ENCODE data around the gene BAK1.

BAK1 gene

DNA sequence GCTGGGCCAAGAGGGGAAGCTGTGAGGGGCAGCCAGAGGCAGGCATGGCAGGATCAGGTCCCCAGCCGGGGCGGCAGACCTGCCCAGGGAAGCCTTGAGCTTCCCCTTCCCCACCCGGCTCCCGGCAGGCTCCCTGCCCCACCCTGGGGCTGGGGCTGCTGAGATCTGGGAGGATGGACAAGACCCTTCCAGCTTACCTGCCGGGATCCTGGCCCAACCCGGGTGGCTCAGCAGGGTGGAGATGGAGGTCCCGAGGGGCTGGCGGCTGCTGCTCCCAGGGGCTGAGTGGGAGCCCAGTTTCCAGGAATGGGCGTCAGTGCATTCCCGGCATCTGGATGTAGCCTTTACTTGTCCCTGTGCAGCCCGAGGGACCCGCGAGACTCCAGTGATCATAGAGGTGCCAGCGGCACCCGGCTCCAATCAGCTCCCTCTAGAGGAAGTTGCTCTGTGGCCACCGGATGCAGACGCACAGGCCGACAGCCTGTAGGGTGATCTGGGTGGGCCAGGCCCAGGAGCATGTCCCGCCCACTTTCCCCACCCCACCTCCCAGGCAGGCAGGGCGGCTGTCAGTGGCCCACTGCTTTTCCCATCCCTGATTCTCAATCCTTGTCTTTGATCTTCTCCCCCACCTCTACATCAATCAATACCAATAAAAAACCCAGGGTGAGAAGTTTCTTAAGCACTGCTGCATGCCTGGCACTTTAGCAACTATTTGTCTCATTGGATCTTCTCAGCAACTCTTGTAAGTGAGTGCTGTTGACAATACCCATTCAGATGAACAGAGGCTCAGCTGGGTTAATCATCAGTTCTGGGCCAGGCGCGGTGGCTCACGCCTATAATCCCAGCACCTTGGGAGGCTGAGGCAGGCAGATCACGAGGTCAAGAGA is at the start of gene BAK1:
Gene BAK1, minus strand, starts transcription at position 449 of the 887 bp plus-strand sequence. CDS start 2,672 bp downstream, outside the sequence.
- DNase-seq (ENCODE audit: low read depth, low spot score), result peak; percentile 96

DNA sequence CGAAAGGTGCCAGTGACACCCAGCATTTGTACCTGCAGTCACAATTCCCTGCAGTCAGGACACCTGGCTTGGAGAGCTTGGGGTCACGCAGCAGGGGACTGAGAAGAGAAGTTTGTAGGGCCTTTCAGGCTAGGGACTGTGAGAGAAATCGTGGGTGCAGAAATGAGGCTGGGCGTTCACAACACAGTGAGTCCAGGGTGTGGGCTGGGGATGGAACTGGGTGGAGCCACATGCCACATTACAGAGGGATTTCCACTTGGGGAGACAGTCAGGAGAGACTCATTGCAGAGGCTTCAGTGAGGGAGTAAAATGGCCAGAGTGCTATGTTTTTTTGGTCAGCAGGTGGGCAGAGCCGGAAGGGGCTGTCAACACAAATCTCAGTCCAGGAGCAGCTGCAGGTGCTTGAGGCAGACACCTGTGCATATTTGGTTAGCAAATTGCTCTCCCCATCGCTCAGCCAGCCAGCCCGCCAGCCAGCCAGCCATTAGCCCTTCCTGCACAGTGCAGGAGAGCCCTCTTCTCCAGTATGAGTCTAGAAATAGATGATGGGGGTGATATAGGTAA is 48.4 kb upstream of the BAK1 start:
- DNase-seq (ENCODE audit: low read depth, low spot score), result no peak

DNA sequence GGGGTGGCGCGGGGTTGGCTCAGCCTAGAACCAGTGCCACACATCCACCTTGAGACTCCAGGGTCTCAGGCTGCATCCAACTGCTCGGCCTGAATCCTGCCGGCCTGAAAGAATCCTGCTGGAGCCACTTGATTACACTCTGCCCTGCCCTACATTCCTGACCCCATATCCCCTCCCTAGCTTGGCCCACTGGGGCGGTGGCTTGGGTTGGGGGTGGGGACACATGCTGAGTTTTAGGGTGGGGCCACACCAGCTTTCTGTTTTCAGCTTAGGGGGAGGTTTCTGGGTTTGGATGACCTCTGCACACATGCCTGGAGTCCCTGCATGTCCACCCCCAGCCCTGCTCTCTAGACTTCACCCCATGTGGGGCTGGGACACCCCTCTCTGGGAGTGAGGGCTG is 47.8 kb upstream of the BAK1 start:
- DNase-seq (ENCODE audit: low read depth, low spot score), result no peak

DNA sequence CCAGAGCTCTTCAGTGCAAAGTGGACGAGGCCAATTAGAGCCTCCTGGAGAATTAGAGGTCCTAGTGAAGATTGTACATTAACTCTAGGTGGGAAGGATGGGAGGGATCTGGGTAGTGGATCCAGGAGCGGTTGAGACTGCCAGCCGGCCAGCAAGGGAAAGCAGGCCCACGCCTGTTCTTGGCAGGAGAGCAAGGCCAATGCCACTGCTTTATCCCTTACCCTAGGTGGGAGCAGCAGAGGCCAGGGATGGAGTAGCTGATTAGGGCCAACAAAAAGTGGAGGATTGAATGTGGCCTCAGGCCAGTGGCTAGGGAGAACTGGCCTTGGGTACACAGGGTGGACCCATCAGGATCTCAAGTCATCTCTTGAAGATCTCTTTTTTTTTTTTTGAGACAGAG is 44.8 kb upstream of the BAK1 start:
- DNase-seq (ENCODE audit: low read depth, low spot score), result no peak

DNA sequence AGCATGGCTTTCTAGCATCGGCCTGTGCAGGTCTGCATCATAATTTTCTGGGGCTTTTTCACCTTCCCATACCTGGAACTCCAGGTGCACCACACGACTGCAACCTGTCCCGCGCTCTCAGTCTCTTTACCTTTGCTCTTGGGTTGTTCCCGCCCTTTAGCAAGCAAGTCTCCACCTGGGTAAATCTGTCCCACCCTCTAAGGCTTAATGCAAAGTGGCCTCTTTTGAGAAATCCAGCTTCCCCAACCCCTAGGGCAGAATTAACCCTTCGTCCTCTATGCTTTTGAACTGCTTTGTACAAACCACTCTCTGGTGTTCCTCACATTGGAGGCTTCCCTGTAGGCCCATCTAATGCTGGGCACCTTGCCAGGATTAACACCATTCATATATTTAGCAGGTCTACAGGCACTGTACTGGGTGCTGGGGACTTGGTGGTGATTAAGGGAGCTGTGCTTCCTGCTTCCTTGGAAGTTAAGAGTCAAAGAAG is 43.9 kb upstream of the BAK1 start:
- DNase-seq (ENCODE audit: low read depth, low spot score), result no peak

DNA sequence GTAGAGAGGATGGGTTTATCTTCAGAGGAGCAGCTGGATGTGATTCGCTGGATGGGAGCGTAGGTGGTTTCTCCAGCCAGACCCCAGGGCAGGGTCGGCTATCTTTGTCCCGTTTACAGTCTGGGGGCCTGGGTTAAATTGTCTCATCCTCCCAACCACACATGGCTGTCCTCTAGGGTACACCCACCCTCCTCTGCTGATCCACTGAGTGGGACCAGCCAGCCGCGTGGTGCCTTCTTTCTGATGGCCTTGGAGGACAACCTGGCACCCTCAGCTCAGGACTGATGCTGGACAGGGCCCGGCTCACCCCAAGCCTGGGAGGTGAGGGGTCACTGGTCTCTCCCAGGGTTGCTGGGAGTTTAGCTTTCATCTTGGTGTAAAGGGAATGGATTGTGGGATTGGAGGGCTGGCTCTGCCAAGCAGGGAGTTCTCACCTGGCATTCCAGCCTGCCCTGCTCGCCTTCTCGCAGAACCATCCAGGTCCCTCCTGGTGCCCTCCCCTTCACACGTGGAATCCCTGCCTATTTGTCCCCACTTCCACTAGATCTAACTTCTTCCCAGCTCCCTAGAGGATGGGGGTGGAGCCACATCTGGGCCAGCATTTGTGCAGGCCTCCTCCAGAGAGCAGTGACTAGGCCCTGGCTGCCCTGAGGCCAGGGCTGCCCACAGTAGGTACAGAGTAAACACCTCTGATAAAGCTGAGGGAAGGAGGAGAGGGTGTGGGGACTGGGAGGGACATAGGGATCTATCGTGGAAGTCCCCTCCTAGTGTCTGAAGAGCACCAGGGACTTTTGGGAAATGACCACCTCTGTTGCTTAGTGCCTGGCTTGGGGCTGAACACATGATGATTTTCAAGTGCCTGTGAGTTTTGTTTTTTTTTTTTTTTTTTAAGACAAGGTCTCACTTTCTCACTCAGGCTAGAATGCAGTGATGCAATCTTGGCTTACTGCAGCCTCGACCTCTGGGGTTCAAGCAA is 42.7 kb upstream of the BAK1 start:
- DNase-seq (ENCODE audit: low read depth, low spot score), result no peak

DNA sequence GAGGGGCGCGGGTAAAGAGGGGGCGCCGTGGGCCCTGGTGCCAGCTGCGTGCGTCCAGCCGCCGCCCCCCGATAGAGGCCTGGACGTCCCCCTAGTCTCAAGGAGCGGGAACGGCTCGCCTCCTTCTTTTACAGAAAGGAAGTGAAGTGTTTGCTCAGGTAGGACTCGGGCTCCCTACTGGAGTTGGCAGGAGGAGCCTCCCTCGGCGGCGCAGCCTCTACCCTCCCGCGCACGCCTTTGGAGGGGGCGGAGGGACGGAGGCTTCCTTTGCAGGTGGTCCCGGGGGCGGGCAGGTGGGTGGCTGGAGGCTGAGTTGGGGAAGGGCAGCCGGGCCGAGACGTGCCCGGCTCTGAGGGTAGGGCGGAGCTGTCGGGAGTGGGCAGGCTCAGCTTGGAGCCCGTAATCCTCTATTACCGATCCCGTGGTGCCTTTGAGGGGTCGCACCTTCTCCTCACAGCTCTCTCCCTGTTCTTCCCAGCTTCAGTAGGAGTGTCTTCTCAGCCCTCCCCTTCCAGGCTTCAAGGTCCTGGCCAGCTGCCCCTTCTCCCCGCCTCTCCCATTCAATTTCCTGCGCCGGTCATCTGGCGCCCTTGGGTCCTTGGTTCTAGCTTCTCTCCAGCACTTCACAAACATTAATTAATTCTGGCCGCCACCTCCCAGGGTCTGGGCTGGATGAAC is 41.8 kb upstream of the BAK1 start:
- no peak for DNase-seq (ENCODE audit: low read depth, low spot score)

DNA sequence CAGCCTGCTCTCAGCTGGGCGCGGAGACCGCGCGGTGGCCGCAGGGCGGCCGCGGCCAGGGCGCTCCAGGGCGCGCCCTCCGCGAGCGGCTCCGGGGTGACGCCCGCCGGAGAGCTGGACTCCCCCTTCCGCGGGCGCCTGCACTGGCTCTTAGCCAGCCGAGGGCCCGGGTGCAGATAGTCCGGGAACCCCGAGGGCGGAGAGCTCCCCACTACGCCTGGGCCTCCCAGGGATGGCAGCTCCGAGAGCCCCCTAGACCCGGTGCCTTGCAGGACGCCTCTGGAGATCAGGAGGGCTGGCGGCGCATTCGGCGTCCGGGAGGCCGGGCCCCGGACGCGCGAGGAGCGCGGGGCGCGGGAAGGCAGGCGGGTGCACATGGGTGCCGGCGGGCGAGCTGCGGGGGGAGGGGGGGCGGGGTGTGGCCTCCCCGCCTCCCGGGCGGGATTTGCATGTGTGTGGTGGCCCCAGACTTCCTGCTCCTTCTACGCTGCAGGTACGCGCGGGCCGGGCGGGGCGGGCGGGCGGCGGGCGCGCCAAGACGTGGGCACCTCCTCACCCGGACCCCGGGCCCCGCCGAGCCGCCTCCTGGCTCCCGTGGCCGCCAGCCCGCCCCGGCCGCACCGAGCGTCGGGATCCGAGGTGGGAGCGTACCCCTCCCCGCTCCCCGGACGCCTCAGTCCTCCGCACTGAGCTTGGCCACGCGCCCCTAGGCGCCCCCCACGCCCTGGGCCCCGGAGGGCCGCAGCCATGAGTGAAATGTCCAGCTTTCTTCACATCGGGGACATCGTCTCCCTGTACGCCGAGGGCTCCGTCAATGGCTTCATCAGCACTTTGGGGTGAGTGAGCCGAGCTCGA is 41.0 kb upstream of the BAK1 start, which contains the start of gene ITPR3:
Gene ITPR3, plus strand, starts transcription at position 467 of the 855 bp plus-strand sequence. Its CDS starts 281 bp downstream, at position 748.
- peak; percentile 61 for DNase-seq (ENCODE audit: low read depth, low spot score)

DNA sequence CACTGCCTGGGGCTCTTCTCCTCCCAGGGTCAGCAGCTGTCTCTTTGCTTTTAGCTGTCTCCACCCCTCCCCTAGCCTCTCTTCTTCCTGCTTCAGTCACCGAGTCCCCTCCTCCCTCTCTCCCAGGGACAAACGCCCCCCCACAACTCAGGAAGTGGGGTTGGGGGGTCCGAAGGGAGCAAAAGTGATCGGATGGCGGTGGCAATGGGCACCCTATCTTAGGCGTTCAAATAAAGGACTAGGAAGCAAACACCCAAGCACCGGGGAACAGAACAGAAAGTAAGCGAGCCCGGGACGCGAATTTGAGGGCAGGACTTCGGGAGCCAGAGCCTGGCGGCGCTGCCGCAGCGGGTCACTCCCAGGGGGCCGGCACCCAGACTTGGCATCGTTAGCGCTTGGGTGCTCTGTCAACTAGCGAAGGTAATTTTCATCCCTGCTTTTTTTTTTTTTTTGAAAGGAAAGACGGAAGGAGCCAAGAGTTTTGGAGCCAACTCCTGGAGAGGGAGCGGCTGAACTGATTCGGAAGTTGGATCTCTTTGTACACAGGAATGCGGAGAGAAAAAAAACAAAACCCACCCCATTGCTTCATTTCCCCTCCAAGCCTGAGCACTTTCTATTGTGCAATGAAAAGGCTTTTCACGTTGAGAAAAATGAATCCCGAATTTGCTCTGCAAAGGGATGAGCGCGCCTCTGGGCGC is 40.2 kb upstream of the BAK1 start:
- DNase-seq (ENCODE audit: low read depth, low spot score), result no peak

DNA sequence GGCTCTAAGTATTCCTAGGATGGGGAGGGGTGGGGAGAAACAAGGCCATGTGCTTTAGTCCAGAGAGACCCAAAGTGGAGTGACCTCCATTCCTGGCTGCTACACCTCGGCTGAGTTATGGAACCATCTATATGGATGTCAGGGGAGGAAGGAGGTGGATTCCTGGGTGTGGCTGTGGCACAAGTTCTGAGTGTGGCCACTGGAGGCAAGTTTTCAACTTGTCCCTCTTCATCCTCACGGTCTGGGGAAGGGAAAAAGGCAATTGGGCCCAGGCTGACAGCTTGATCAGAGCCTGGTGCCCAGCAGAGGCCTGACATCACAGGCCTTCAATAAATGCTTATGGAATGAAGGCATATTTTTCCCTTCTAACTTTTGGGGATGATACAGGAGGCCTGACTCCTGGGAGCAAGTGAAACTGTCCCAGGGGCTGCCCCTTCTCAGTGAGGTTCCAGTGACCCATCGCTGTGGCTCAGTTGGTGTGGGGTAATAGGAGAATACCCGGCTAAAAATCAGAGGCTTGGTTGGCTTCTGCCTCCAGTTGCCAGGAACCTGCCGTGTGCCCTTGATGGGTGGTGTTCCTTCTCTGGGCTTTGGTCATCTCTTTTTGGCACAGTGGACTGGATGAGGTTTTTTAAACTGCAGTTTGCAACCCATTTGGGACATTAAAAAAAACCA is 39.2 kb upstream of the BAK1 start:
- DNase-seq (ENCODE audit: low read depth, low spot score), result no peak

DNA sequence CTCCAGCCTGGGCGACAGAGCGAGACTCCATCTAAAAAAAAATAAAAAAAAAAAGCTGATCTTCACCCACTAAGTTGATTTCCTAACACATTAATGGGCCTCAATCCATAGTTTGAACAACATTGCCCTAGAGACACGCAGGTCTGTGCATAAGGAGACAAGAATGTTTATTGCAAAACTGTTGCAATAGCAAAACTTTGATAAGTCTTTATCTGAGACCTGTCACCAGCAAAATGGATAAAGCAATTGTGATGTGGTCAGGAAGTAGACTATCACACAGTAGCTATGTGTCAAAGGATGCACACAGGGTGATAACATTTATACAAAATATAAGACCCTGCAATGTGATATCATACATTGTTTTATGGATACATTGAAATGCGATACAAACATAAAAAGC is 36.8 kb upstream of the BAK1 start:
- no peak for DNase-seq (ENCODE audit: low read depth, low spot score)

DNA sequence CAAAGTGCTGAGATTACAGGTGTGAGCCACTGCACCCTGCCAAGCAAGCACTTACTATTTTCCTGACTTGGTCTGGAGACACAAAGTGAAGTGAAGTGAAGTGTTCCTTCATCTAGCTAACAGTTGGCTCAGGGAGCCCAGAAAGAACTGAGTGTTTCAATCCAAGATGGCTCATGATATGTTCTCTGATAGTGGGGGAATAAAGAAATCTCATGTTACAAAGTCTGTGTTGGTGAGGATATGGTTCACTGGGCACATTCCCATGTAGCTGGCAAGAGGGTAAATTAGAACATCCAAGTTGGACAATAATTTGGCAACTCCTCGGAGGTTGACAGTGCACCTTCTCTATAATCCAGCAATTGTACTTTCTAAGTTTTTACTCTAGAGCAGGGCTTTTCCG is 36.0 kb upstream of the BAK1 start:
- no peak for DNase-seq (ENCODE audit: low read depth, low spot score)

DNA sequence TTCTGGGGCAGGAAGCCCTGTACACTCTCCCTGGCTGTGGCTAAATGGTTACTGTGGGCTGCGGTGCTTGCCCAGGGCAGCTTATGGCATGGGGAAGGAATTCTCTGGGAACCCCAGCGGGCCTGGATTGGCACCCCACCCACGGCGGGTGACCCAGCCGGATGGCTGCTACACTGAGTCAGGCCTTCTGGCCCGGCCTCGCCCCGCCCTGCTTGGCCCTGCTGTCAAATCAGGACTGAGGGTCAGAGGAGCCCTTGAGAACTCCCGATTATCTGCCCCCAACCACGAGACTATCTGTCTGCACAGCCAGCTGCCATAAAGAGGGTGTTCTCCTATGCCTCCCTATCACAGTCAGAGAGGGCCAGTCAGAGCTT is 33.7 kb upstream of the BAK1 start:
- peak; percentile 90 for DNase-seq (ENCODE audit: low read depth, low spot score)

DNA sequence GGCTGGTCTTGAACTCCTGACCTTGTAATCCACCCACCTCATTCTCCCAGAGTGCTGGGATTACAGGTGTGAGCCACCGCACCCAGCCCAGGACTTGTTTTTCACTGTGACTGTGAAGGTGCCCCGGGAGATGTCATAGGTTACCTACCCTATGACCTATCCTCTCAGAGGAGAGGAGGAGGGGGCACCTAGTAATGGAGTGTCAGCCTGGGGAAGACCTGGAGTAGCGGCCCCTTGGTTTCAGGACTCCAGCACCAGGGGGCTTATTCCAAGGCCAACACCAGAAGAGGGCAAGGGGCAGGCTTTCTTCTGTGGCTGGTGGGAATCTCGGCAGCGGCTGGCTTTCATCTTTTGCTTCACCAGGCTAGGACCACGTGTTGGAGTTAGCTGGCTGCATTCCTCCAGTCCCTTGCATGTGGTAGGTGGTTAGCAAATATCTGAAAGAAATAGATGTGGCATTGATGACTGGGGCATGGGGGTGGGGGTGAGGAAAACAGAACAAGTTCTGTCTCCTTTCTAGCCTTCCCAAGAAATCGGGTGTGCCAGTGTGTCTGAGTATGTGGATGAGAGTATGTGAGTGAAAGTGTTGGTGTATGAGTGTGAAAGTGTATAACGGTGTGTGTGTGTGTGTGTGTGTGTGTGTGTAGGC is 33.2 kb upstream of the BAK1 start:
- peak; percentile 93 for DNase-seq (ENCODE audit: low read depth, low spot score)

DNA sequence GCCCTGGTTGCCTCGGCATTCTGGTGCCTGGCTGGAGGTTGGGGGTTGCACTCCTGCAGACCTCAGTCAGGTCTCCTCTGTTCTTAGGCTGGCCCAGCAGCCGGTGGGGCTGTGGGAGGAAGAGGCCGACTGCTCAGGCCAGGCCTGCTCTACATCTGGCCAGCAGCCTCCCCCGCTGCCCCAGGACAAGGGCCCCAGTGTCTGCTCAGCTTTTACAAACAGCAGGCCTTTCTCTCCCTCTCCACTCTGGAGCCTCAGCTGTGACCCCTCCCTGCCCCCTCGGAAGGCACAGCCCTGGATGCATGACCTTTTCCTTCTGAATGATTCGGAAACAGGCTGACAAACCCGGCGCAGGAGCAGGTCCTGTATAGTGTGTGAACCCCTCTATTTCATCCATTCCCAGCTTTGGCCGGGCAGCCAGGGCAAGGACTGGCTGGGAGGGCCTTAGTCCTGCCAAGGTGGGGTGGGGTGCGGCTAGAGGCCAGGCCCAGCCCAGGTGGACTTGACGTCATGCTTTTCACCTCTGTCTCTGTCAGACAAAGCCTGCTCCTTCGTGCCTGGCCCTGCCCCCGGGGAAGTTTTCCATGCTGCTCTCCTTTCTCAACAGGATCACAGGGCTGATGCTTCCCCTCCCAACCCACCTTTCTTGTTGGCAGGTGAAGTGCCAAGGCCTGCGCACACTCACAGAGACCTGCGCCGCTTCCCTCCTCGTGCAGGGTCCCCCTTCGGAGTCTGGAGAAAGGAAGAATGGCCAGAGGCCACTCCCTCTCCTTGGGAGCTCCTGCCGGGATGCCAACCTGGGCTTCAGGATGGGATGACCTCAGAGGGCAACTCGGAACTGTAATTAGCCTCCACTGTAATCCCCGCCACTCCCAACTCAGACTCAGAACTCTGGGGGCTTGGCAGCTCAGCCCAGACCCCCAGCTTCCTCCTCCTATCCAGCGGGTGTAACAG is 31.0 kb upstream of the BAK1 start:
- no peak for DNase-seq (ENCODE audit: low read depth, low spot score)

DNA sequence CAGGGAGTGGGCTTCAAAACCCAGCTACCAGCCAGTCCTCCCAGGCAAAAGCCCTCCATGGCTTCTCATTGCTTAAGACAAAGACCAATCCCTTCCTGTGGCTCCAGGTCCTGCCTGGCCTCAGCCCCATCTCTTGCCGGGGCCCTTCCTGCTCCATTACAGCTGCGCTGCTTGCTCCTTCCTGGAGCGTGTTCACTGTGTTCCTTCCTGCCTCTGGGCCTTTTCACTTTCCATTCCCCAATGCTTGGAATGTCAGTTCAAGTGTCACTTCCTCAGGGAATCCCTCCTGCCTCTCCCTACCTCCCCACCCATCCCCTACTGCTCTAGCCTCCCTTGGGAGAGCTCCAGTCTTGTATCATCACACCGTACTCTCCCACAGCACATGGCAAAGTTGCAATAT is 30.0 kb upstream of the BAK1 start:
- no peak for DNase-seq (ENCODE audit: low read depth, low spot score)

DNA sequence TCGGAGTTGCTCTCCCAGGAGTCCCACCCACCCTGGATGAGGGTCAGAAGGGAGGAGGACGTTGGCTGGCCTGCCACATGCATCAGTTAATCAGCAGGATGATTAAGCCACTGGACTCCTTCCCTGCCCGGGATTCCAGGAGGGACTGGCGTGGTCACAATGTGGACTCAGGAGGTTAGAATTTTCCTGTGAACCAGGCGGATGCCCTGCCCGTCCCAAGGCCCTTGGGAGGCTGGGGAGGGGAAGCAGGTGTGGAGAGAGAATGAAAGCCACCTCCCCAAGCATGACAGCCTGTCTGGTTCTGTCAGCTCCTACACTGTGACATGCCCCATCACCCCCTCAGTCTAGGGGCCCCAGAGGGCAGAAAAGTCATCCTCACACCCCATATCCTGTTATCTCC is 29.5 kb upstream of the BAK1 start:
- peak; percentile 85 for DNase-seq (ENCODE audit: low read depth, low spot score)
